Upper lobe of left lung (tissue), 4 donors: ENCODE data around the gene LTA4H.

Experiments
- EP300 ChIP-seq, 4 donors: sonication (generic); formaldehyde crosslinking; IDR thresholded peaks; one replicate each; pipeline ENCODE4 v1.5.1; 2017; ENCODE audit warnings: antibody characterized with exemption in 4 of 4, control low read depth in 2 of 4
- POLR2A ChIP-seq, 4 donors: fragments of 450-650 bp; IDR thresholded peaks; one replicate each; pipeline ENCODE4 v1.5.1; 2016 to 2017; ENCODE audit warnings: antibody characterized with exemption in 4 of 4, mild to moderate bottlenecking in 2 of 4
- POLR2AphosphoS5 ChIP-seq, 2 donors: sonication (generic); formaldehyde crosslinking; IDR thresholded peaks; one replicate each; pipeline ENCODE4 v1.5.1; 2017; ENCODE audit warnings: antibody characterized with exemption in 2 of 2
- TF ChIP-seq, protein P1 (sequence below), 6 experiments: fragments of 450-650 bp in 4 of 6; fragments of 200-600 bp in 2 of 6; sonication (generic) in 2 of 6; IDR thresholded peaks; one replicate each; pipeline ENCODE4 v1.5.1; 2016 to 2019; ENCODE audit warnings: antibody characterized with exemption in 6 of 6

DNA sequence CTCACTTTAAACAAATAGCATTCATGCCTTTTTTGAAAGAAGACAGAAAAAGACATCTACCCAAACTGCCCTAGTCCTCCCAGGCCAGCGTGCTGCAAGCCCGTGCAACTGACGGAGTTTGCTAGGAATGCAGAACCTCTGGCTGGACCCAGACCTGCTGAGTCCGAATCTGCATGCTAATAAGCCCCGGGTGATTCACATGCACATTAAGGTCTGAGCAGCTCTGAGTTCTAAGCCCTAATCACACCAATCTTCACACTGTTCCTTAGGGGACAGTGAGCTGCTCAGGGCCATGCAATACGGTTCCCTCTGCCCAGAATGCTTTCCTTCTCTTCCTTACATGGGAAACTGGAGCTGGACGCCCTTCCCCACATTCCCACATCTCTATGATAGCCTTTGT lies 64.5 kb downstream of the LTA4H start:
- TF ChIP-seq, protein P1, sequence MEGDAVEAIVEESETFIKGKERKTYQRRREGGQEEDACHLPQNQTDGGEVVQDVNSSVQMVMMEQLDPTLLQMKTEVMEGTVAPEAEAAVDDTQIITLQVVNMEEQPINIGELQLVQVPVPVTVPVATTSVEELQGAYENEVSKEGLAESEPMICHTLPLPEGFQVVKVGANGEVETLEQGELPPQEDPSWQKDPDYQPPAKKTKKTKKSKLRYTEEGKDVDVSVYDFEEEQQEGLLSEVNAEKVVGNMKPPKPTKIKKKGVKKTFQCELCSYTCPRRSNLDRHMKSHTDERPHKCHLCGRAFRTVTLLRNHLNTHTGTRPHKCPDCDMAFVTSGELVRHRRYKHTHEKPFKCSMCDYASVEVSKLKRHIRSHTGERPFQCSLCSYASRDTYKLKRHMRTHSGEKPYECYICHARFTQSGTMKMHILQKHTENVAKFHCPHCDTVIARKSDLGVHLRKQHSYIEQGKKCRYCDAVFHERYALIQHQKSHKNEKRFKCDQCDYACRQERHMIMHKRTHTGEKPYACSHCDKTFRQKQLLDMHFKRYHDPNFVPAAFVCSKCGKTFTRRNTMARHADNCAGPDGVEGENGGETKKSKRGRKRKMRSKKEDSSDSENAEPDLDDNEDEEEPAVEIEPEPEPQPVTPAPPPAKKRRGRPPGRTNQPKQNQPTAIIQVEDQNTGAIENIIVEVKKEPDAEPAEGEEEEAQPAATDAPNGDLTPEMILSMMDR (IDR thresholded peaks at IDR 0.05): no peak
- no peak for TF ChIP-seq POLR2A (IDR thresholded peaks at IDR 0.05)
- no peak for TF ChIP-seq EP300 (IDR thresholded peaks at IDR 0.05)
- no peak for TF ChIP-seq POLR2AphosphoS5 (IDR thresholded peaks at IDR 0.05)
